ENCODE results near the gene VCPKMT. TPM values are rescaled to one million over a fixed set of nuclear protein-coding genes. Genes with fewer than 3 reads are reported as not detected.

VCPKMT gene
- total and polyA plus RNA-seq, 12 donors, result 1.0 to 31.2 (median 8.3) TPM

DNA sequence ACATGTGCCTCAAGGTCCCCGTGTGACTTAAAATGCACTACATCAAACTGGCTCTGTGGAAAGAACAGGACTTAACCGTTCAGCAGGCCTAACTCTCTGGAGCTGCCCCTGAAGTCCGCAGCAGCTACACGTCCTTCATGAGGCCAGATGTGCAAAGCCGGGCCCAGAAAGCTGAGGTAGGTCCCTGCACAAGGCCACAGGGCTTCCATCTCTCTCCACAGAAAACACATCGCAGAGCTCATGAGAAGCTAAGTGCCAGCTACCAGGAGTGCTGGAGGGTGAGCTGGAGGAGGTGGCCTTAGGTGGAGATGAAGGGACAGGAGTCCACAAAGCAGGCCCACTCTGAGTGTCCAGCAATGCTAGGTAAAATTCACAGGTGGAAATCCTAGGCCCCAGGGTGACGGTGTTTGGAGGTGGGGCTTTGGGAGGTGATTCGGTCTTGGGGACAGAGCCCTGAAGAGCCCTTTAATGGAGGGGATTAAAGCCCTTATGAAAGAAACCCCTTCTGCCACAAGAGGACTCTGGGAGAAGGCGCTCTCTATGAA lies 52.4 kb downstream of the VCPKMT start:
- Histone ChIP-seq H3K27ac (no peak overlapping the region), H3K27me3 (no peaks in the 10 kb centered on the region), H3K9me3 (replicated peaks in 1 of 3) (no peaks in the 10 kb centered on the region), H3K36me3 (replicated peaks in 1 of 2) (no peaks in the 10 kb centered on the region), H3K4me3 (no peak overlapping the region), H3K4me1 (replicated peaks in 1 of 2) (peaks cover 20 to 30% of the 10 kb centered on the region in 2 donors)
- DNase-seq, result peak in 2 of 7 donors; percentile 14 to 39
- intact Hi-C loops (cut with DNase I), result no loop called here
- 84 to 93% (median 90%) methylated on average over 7 to 9 of the region's 9 CpGs for WGBS, 4 donors
- TF ChIP-seq, protein P1, sequence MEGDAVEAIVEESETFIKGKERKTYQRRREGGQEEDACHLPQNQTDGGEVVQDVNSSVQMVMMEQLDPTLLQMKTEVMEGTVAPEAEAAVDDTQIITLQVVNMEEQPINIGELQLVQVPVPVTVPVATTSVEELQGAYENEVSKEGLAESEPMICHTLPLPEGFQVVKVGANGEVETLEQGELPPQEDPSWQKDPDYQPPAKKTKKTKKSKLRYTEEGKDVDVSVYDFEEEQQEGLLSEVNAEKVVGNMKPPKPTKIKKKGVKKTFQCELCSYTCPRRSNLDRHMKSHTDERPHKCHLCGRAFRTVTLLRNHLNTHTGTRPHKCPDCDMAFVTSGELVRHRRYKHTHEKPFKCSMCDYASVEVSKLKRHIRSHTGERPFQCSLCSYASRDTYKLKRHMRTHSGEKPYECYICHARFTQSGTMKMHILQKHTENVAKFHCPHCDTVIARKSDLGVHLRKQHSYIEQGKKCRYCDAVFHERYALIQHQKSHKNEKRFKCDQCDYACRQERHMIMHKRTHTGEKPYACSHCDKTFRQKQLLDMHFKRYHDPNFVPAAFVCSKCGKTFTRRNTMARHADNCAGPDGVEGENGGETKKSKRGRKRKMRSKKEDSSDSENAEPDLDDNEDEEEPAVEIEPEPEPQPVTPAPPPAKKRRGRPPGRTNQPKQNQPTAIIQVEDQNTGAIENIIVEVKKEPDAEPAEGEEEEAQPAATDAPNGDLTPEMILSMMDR (IDR thresholded peaks at IDR 0.05), result no peak
- no peak for TF ChIP-seq POLR2A (IDR thresholded peaks at IDR 0.05)

DNA sequence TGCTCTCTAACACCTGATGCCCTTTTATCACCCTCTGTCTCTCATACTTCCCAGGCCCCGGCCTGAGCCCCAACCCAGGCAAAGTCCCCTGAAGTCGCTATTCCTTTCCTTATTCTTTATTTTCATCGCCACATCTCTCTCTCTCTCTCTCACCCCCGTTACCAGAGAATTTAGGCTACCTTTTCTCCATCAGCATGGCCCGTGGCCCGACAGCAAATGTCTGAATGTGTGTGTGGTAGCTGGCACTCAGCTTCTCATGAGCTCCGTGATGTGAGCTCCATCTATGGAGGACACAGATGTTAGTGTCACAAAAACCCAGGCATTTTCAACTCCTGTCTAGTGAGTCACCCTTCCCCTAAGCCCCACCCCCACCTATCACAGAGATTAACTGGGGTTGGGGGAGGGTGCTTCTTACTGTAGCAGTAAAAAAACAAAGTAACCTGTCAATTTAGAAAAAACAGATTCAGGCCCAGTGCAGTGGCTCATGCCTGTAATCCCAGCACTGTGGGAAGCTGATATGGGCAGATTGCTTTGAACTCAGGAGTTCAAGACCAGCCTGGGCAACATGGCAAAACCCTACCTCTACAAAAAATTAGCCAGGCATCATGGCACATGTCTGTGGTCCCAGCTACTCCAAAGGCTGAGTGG lies 53.8 kb downstream of the VCPKMT start:
- intact Hi-C loops (cut with DNase I), result no loop called here

DNA sequence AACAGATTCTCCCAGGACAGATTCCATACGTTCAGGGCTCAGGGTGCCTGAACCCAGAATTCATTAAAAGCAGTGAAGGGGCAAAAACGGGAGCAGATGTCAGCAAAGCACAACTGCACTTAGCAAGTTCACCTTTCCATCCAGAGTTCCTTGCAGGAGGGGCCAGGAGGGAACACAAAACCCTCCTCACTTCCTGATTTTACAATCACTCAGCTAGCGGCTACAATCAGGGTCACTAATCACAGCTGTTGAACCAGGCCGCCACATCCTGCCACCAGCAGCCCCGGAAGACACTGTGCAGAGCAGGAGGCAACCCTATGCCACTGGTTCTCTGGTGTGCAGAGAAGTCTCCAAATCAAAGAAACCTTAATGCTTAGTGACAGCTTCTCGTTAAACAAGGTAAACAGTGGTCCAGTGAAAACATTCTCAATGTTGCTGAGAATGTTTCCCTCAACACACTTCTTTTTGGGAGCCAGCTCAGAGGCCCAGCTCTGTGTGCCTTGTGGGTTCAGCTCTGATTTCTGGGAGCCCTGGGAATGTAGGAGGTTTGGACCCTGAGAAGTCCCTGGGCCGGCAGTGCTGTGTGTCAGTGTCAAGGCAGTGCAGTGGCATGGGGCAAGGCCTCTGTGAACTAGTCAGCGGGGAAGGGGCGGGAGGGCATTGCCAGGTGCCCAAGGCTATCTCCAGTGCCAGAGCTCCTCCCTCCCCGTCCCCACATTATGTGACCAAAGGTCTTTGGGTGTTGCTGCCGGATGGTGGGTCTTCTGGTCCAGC lies 54.5 kb downstream of the VCPKMT start:
- Histone ChIP-seq H3K4me3 (no peak overlapping the region), H3K36me3 (replicated peaks in 1 of 2) (no peaks in the 10 kb centered on the region), H3K27ac (peak overlapping the region; percentile 74 to 95 (median 85)), H3K4me1 (replicated peaks in 1 of 2) (peaks cover 20 to 30% of the 10 kb centered on the region in 2 donors), H3K9me3 (replicated peaks in 1 of 3) (no peaks in the 10 kb centered on the region), H3K27me3 (no peaks in the 10 kb centered on the region)
- WGBS, 4 donors, result 27 to 39% (median 35%) methylated on average over 7 to 11 of the region's 11 CpGs
- TF ChIP-seq, protein P1 (IDR thresholded peaks at IDR 0.05), result no peak
- peak in 1 of 2 donors; percentile 1 for TF ChIP-seq POLR2A (IDR thresholded peaks at IDR 0.05)
- intact Hi-C loops (cut with DNase I), result no loop called here
- DNase-seq, result peak in 6 of 7 donors; percentile 59 to 83 (median 65)

More for the DNA sequence above, 53.8 kb downstream of the VCPKMT start:
- H3K4me3 ChIP-seq, result no peak overlapping the region
- H3K27me3 ChIP-seq, result no peaks in the 10 kb centered on the region
- 58 to 72% (median 65%) methylated on average over 7 of the region's 7 CpGs for WGBS, 4 donors
- H3K9me3 ChIP-seq (replicated peaks in 1 of 3), result no peaks in the 10 kb centered on the region
- H3K36me3 ChIP-seq (replicated peaks in 1 of 2), result no peaks in the 10 kb centered on the region
- TF ChIP-seq, protein P1 (IDR thresholded peaks at IDR 0.05), result no peak
- peak; percentile 0 to 44 for TF ChIP-seq POLR2A (IDR thresholded peaks at IDR 0.05)
- peak; percentile 66 to 89 (median 84) for DNase-seq
- peak overlapping the region; percentile 74 to 95 (median 85) for H3K27ac ChIP-seq
- peaks cover 20 to 30% of the 10 kb centered on the region in 2 donors for H3K4me1 ChIP-seq (replicated peaks in 1 of 2)

Measured in adrenal gland (tissue), 12 donors.